GM18502 (cell line): ENCODE data around the gene ZBTB43.
A peak's percentile ranks its signal among the peaks of the same experiment; 100 is the strongest.
"Not testable (repeated sequence)": the region's sequence is repeated elsewhere in the genome, so short reads cannot be mapped to it uniquely, and the experiment has no call there.

Experiments
- ATAC-seq: cut with Tn5 transposase; IDR thresholded peaks from one replicate; pipeline ENCODE4 v1.9.1; 2021; ENCODE audit warnings: mild to moderate bottlenecking; ENCODE audit not compliant: unreplicated experiment, poor library complexity

The ZBTB43 gene

GRCh38 chr9:126788634-126789349 is 16.0 kb upstream of the ZBTB43 start:
- no peak for ATAC-seq

DNA sequence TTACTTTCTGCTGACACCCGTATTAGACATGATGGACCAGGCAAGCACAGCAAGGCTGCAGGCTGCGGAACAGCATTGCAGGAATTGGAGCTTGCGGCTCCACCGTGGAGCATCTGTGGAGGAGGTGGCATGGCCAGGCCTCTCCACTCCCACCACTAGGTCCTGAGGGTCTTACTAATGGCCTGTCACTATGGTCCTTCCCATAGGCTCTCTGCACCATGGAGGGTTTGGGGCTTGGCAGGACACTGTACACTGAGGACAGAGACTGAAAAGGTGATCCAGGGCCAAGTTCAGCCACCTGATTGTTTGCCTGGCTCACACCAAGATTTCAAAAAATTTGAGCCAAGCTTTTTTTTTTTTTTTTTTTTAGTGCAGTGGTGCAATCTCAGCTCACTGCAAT is 14.3 kb upstream of the ZBTB43 start:
- ATAC-seq = no peak

DNA sequence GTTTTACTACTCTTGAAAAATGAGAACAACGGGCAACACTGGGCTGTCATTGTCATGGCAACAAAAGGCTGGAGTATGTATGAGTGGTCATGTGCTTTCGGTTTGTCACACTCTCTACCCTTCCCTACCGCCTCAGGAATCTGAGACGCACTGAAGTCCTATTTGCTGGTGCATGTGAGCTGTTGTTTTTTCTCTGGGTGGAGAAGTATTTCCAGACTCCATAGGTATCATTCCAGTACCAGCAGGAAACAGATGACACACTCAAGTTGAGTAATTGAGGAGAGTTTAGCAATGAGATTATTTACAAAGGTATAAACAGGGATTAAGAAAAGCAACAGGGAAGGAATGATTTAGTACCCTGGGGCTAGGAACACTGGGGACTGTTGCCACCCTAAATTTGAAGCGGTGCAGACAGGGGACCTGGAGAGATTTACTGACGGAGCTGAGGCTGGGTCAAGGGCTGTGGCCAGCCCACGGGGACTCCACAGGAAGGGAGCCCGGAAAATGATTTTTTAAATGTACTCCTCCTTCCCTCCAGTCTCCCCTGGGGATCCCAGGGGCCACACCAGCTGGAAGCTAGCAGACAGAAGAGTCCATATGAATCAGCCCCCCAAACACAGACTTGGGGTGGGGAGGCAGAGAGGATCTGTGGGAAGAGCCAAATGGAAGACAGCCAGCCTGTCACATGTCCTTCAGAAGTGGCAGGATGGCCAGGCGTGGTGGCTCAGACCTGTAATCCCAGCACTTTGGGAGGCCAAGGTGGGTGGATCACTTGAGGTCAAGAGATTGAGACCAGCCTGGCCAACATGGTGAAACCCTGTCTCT is 13.2 kb upstream of the ZBTB43 start:
- ATAC-seq = no peak

DNA sequence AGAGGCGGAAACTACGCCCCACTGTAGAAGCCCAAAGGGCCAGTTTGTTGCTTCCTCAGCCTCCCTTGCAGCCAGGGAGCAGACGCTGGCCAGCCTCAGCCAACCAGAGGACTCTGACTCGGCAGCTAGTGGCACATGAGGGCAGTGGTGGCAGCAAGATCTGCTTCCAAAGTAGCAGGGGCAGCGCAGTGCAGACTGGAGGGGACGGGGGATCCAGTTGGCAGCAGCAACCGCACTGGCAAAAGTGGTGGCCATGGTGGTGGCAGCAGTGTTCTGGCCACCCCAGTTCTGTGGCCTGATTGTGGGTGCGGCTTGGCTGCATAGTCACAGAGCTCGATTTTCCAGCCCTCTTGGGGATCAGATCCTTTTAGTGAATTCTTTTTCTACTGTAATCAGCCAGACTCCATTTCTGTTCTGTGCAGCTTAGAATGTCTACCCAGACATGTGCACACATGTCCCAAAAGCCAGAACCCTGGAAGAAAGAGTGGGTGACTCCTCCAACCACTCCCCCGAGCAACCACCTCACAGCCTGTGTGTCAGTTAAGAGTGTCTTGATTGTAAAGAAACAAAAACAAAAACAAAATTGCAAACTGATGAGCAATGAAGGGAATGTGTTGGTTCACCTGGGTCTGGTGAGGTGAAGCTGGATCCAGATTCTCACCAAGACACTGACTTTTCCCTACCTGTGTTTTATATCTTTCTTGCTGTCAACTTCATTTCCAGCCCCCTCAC is 11.0 kb upstream of the ZBTB43 start:
- ATAC-seq = no peak

DNA sequence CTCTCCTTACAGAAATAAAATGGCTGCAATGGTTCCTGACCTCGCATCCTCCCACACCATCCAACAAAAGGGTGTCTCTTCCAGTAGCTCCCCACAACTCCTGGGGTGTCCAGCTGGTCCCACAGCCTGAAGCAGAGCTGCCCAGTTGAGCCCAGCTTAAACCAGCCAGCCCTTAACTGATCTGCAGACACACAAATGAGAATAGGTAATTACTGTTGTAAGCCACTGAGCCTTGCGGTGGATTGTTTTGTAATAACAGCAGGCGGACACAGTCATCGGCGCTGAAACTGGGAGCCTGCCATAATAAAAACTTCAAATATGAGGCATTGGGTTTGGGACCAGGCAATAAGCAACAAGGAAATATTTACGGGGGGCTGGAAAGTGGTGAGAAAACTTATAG is 10.4 kb upstream of the ZBTB43 start:
- ATAC-seq = no peak

GRCh38 chr9:126796758-126797157 is 8.1 kb upstream of the ZBTB43 start:
- ATAC-seq = no peak

DNA sequence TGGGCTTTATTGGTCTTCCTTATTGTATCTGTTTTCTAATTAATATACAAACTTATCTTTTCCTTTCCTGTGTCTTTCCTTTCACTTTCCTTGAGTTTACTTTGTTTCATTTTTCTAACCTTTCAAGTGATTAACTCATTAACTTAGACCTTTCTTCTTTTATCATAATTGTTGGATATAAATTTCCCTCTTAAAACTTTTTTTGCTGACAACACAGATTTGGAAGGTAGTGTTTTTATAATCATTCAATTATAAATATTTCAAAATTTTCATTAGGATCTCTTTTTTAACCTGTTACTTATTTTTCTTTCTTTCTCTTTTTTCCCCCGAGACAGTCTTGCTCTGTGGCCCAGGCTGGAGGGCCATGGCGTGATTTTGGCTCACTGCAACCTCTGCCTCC is 6.9 kb upstream of the ZBTB43 start:
- no peak for ATAC-seq

- ATAC-seq = no peak
Observed at GRCh38 chr9:126799034-126799433, 5.8 kb upstream of the ZBTB43 start.

- ATAC-seq = no peak
Observed at GRCh38 chr9:126802318-126803059, 2.4 kb upstream of the ZBTB43 start.

DNA sequence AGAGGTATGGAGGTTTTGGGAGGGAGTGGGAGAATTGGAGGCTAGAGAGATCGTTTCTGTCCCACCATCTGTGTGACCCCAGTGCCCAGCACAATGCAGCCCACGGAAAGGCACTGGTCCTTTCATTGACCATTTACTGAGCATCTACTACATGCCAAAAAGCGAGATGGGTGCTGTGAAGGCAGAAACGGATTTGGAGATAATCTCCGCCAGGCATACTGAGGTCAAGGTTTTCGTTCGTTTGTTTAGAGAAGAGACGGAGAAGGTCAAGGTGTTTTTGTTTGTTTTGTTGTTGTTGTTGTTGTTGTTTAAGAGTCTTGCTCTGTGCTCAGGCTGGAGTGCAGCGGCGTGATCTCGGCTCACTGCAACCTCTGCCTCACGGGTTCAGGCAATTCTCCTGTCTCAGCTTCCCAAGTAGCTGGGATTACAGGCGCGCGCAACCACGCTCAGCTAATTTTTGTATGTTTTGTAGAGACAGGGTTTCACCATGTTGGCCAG is 593 bp upstream of the ZBTB43 start:
- ATAC-seq = no peak

- ATAC-seq = peak; percentile 77
Observed at GRCh38 chr9:126805554-126806262, 868 bp downstream of the ZBTB43 start.

GRCh38 chr9:126806336-126806735 is 1.5 kb downstream of the ZBTB43 start:
- ATAC-seq = no peak

GRCh38 chr9:126809068-126809467 is 4.2 kb downstream of the ZBTB43 start:
- ATAC-seq = no peak

DNA sequence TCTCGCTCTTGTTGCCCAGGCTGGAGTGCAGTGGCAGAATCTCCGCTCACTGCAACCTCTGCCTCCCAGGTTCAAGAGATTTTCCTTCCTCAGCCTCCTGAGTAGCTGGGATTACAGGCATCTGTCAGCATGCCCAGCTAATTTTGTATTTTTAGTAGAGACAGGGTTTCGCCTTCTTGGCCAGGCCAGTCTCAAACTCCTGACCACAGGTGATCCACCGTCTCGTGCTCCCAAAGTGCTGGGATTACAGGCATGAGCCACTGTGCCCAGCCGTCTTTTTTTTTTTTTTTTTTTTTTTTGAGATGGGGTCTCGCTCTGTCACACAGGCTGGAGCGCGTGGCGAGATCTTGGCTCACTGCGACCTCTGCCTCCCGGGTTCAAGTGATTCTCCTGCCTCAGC is 5.4 kb downstream of the ZBTB43 start:
- not testable (repeated sequence) for ATAC-seq

DNA sequence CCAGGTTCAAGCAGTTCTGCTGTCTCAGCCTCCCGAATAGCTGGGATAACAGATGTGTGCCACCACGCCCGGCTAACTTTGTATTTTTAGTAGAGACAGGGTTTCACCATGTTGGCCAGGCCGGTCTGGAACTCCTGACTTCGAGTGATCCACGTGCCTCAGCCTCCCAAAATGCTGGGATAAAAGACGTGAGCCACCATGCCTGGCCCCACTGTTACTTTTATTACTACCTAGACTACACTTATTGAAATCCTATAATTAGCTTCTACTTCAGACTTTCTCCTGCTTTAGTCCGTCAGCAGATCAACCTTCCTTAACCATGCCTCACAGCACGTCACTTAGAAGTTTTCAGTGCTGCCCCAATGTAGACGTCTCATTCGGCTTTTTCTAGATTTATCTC is 8.2 kb downstream of the ZBTB43 start:
- no peak for ATAC-seq

- no peak for ATAC-seq
Observed at GRCh38 chr9:126814091-126814490, 9.3 kb downstream of the ZBTB43 start.

GRCh38 chr9:126817615-126818014 is 12.8 kb downstream of the ZBTB43 start:
- ATAC-seq = not testable (repeated sequence)

DNA sequence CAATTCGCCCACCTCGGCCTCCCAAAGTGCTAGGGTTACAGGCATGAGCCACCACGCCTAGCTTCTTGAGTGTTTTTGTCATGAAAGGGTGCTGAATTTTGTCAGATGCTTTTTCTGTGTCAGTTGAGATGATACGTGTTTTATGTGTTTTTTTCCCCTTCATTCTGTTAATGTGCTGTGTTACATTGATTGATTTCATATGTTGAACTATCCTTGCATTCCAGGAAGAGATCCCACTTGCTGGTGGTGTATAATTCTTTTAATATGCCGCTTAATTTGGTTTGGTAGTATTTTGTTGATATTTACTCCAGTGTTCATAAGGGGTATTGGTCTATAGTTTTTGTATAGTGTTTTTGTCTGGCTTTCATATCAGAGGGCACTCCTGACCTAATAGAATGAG is 13.6 kb downstream of the ZBTB43 start:
- ATAC-seq = no peak

- no peak for ATAC-seq
Observed at GRCh38 chr9:126819482-126819881, 14.6 kb downstream of the ZBTB43 start.

DNA sequence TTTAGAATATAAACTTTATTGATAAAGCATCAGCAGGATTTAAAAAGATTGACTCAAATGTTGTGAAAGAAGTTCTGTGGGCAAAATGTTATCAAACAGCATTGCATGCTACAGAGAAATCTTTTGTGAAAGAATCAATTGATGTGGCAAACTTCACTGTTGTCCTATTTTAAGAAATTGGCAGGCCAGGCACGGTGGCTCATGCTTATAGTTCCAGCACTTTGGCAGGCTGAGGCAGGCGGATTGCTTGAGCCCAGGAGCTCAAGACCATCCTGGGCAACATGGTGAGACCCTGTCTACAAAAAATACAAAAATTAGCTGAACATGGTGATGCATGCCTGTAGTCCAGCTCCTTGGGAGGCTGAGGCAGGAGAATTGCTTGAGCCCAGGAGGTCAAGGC is 17.4 kb downstream of the ZBTB43 start:
- ATAC-seq = no peak
